Colon (tissue), 2 donors: ENCODE data around the gene JHY.

Source experiments
- FAIRE-seq: peaks from 2 replicates; lab custom pipeline; 2012; peaks lifted over from hg19 to GRCh38; lab: Jason Lieb, UNC
- donor health status: control.
- donor health status: control.

JHY gene

GRCh38 chr11:122871302-122871701 lies 11.3 kb upstream of the JHY start:
- no peak for FAIRE-seq

- no peak for FAIRE-seq
Measured at GRCh38 chr11:122872046-122872445, 10.5 kb upstream of the JHY start.

DNA sequence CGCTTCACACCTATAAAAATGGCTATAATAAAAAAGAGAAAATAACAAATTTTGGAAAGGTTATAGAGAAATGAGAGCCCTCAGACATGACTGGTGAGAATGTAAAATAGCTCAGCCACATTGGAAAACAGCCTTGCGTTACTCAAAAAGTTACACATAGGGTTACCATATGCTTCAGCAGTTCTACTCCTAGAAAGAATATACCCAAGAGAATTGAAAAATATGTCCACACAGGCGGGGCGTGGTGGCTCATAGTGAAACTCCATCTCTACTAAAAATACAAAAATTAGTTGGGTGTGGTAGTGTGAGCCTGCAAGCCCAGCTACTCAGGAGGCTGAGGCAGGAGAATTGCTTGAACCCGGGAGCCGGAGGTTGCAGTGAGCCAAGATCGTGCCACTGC lies 7.6 kb upstream of the JHY start:
- FAIRE-seq = no peak

- no peak for FAIRE-seq
Measured at GRCh38 chr11:122877732-122878131, 4.8 kb upstream of the JHY start.

- FAIRE-seq = no peak
Measured at GRCh38 chr11:122879785-122880184, 2.8 kb upstream of the JHY start.

GRCh38 chr11:122882857-122883645 lies 492 bp downstream of the JHY start:
- no peak for FAIRE-seq

GRCh38 chr11:122883646-122883979 lies 1.1 kb downstream of the JHY start:
- FAIRE-seq = no peak

DNA sequence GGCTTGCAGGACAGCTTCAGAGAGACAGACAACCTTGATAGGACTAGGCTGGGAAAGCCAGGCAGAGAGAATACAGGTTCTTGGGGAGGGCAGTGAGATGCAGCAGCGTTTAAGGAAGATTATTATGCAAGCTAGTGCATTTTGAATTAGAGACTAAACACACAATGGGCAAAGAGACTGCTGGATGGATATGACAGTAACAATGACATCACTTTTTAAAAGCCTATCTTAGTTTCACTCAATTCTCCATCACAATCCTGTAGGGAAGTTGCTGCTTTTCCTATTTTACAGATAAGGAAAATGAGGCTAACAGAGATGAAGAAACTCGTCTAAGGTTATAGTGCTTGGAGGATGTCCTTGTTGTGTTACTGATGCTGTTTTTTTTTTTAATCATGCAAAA lies 5.6 kb downstream of the JHY start:
- no peak for FAIRE-seq

DNA sequence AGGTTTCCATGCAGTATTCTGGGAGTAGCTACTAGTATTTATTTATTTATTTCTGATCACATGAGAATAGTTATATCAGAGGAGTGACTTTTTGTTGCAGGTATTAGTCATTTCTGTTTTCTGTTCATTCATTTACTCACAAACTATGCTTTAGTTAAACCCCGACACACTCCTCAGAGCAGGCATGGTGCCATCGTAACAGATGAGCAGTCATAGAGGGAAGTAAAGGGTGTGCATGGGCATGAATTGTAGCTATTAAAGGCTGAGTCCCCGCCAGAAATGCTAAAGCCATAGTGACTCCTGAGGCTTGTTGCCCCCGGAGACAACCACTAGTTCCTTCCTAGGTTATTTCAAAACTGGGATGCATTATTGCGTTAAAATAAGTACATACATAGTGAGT lies 10.6 kb downstream of the JHY start:
- no peak for FAIRE-seq

- FAIRE-seq = no peak
Measured at GRCh38 chr11:122895563-122895962, 13.0 kb downstream of the JHY start.

GRCh38 chr11:122897606-122898210 lies 15.1 kb downstream of the JHY start:
- no peak for FAIRE-seq

DNA sequence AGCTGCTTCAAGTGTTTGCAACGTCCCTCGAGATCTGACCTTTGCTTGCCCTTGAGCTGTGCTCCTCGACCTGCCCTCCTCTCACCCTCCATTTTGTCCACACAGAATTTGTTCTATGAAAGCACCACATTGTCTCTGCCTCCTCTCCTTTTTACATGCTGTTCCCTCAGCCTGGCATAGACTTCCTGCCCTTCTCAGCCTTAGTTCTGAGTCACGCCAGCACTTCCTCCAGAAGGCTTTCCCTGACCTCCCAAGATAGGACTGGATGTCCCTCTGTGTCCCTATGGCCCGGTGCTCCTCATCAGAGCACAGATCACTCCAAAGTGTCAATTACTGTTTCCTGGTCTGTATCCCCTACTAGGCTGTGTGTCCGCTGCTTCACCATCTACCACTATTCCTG lies 16.2 kb downstream of the JHY start:
- FAIRE-seq = no peak

DNA sequence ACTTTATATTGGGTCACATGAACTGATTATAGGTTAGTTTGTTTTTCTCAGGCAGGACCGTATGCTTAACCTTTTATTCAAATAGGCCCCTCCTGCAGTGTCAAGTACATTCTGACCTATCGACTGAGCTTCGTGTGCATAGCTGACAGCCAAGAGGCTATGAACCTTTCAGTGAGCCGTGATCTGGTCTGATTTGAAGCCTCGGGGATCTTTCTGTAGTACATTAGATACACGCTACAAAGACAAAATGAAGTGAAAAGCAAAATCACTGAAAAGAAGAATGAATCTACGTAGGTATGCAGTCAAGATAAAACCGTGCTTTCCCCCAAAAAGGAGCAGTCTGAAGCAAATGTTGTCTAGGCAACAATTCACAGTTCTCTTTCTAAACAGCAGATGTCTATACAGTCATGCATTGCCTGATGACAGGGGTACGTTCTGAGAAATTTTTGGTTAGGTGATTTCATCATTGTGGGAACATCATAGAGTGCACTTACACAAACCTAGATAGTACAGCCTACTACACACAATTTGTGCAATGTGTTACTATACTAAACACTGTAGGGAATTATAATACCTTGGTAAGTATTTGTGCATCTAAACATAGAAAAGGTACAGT lies 18.1 kb downstream of the JHY start:
- no peak for FAIRE-seq

DNA sequence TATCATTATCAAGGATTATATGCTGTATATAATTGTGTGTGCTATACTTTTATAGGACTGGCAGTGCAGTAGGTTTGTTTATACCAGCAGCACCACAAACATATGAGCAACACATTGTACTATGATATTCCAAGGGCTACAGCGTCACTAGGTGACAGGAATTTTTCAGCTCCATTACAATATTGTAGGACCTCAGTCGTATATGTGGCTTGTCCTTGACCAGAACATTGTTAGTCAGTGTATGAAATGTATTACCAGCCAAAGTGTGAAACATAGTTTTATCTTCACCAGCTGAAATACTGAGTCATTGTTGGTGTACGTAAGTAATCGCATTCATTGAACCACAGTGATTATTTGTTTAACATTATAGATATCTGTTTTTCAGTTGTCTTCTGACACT lies 20.4 kb downstream of the JHY start:
- no peak for FAIRE-seq

- FAIRE-seq = no peak
Measured at GRCh38 chr11:122910775-122911174, 28.2 kb downstream of the JHY start.

DNA sequence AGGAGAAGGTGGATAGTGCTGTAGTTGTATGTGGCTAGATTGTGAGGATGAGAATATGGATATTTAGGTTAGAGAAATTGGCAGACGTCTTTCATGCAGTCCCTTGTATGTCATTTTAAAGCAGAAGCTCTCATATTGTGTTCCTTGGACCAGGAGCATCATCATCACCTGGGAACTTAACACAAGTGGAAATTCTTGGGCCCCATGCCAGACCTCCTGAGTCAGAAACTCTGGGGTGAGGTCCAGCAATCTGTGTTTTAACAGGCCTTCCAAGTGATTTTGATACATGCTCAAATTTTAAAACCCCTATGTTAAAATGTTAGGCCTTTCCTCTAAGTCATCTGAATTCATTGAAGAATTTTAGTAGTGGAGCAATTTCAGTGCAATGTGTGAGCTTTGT lies 34.8 kb downstream of the JHY start:
- no peak for FAIRE-seq

DNA sequence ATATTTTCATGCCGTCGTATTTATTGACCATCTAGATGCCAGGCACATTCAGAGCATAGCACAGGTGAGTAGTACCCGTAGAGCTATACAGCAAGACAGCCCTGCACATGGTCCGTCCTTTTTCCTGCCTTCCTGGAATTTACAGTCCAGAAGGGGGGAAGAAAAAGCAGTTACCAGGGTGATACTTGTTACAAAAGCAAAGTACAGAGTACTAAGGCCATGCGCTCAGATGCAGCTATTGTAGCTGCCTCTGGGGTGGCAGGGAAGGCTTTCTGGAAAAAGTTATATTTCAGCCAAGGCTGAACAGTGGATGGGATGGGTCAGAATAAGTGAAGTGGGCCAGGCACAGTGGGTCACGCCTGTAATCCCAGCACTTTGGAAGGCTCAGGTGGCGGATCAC lies 36.2 kb downstream of the JHY start:
- FAIRE-seq = no peak

GRCh38 chr11:122920579-122920978 lies 38.0 kb downstream of the JHY start:
- FAIRE-seq = no peak

GRCh38 chr11:122922893-122923292 lies 40.3 kb downstream of the JHY start:
- FAIRE-seq = no peak

DNA sequence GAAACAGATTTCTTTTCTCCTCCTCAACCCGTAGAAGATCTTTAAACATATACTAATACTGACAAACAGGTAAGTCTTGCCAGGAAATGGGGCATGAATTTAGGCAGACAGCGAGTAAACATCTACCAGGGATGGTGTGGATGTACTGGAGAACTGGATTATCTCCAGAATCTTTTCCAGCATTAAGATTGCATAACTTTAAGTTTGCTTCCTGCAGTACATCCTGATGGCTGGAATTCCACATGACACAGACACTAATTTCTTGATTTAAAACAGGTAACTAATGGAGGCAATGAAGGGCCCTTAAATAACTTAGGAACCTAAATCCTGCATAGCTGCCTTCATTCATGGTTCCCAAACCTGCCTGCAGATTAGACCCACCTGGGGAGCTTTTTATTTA lies 40.7 kb downstream of the JHY start:
- FAIRE-seq = no peak

DNA sequence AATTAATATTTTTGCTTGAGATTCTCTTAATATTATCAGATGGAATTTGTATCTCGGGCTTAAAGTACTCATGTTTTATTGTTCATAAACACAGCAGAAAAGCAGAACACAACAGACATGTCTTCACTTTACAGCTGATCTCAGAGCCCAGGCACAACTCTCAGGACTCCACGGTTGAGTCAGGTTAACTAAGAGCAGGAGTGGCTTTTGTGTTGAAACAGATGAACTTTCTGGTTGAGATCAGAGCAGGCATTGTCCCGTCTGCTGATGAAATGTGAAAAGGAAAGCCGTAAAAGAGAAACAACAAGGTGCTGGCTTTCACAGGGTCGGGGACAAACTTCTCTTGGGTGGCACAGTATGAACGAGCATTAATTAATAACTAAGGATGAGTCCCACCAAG lies 49.0 kb downstream of the JHY start:
- no peak for FAIRE-seq

- no peak for FAIRE-seq
Measured at GRCh38 chr11:122933416-122933815, 50.9 kb downstream of the JHY start.

GRCh38 chr11:122937983-122938382 lies 55.4 kb downstream of the JHY start:
- FAIRE-seq = no peak

DNA sequence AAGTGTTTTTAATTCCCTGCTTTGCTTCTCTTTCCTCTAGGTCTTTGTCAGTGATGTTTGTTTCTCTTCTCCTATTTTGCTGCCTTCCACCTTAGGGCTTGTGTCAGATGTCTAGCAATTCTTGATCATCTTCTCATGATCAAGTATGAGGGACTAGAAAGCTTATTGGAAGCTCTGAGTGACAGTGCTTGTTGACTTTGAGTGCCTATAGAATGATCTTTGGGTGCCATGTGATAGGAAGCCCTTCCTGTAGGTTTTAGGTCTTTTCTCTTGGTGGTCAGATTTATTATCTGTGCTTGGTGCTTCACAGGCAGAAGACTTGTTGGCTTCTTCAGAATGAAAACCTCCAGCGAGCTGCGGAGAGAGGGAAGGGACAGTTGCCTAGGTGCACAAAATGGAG lies 56.0 kb downstream of the JHY start:
- no peak for FAIRE-seq
